Tibial nerve (tissue), 3 donors: ENCODE measurements around the gene MMADHC.

Experiments
- POLR2A ChIP-seq, 2 donors: fragments of 450-650 bp; IDR thresholded peaks; one replicate each; pipeline ENCODE4 v1.6.1; 2017; ENCODE audit warnings: antibody characterized with exemption in 2 of 2, mild to moderate bottlenecking in 2 of 2, moderate library complexity in 2 of 2
- TF ChIP-seq, protein P1 (sequence below), 5 experiments: fragments of 200-600 bp in 3 of 5; fragments of 450-650 bp in 2 of 5; sonication (generic) in 3 of 5; IDR thresholded peaks; one replicate each; pipeline ENCODE4 v1.5.1; 2016 to 2019; ENCODE audit warnings: antibody characterized with exemption in 5 of 5, mild to moderate bottlenecking in 3 of 5, moderate library complexity in 2 of 5

DNA sequence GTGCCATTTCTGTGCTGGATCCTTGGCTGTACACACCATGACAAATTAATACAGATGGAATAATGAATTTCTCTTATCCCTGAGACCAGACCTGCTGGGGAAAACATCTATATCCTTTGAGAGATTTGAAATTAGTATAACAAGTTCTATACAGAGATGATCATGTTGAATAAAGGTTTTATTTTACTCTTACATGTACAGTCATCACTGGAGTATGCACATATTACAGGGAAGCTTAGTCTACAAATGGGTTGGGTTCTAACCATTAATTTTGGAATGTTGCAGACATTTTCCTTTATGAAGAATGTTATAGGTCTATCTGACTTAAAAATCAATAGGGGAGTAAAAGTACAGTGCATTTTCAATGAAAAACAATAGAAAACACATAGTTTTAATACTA is 29.9 kb upstream of the MMADHC start:
- TF ChIP-seq POLR2A (IDR thresholded peaks at IDR 0.05): no peak
- TF ChIP-seq, protein P1, sequence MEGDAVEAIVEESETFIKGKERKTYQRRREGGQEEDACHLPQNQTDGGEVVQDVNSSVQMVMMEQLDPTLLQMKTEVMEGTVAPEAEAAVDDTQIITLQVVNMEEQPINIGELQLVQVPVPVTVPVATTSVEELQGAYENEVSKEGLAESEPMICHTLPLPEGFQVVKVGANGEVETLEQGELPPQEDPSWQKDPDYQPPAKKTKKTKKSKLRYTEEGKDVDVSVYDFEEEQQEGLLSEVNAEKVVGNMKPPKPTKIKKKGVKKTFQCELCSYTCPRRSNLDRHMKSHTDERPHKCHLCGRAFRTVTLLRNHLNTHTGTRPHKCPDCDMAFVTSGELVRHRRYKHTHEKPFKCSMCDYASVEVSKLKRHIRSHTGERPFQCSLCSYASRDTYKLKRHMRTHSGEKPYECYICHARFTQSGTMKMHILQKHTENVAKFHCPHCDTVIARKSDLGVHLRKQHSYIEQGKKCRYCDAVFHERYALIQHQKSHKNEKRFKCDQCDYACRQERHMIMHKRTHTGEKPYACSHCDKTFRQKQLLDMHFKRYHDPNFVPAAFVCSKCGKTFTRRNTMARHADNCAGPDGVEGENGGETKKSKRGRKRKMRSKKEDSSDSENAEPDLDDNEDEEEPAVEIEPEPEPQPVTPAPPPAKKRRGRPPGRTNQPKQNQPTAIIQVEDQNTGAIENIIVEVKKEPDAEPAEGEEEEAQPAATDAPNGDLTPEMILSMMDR (IDR thresholded peaks at IDR 0.05): no peak
